Stimulated activated CD8-positive, alpha-beta memory T cell treated with anti-CD3 and anti-CD28 coated beads, Interleukin-15, amount 100 ng/mL, for 24 hours (primary cell): ENCODE data around the gene TNNT1.

Source experiments
- DNase-seq: peaks from one replicate; pipeline ENCODE4 v3.0.0-alpha.2; 2020; ENCODE audit warnings: low read depth

TNNT1 gene

DNA sequence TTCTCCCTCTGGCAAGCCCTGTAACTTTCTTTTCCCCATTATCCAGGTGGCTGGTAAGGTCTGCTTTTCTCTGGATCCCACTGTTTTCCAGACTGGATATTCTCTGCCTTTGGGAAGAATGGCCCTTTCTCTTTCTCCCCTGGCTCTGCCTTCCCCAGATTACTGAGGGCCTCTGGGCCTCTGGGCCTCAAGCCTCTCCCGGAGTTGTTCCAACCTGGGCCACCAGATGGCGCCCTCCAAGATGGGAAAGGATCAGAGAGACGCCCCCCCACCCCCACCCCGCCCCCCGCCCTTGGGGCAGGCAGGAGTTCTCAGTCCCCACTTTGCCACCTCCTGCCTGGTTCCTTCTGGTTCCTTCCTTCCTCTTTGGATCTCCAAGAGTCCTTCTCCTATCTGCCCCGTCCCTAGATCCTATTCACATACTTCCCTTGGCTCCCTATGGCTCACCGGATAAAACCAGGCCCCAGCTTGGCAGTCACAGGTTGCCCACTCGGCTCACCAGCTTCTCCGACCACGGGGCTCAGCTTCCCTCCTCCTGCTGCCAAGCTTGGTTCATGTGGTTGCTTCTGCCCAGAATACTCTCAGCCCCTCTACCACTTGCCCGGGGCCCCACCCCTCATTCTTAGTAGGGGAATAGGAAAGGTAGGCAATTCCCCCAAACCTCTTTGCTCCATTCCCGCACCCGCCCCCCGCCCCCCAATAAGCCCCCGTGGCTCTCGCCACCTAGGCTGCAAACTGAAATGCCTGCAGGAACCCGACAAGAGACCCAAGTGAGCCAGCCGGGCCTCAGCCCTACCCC lies 60.3 kb downstream of the TNNT1 start:
- DNase-seq = peak; percentile 79

DNA sequence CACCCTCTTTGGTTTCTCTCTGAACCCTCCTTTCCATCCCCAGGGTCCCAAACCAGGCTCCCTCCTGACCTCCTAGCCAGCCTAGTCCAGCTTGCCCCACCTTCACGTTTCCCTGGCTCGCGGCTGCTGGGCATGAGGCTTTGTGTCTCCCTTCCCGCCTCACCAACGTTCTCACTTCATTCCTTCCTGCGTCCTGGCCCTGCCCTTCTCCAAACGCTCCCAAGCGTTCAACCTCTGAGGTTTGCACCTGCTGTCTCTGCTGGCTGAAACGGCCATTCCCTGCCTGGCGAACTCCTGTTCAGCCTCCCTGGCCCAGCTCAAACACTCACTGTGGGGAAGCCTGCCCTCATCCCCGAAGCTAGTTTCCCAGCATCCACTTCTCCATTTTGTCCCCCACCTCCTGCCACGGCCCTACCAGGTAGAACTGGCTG lies 61.0 kb downstream of the TNNT1 start:
- no peak for DNase-seq

DNA sequence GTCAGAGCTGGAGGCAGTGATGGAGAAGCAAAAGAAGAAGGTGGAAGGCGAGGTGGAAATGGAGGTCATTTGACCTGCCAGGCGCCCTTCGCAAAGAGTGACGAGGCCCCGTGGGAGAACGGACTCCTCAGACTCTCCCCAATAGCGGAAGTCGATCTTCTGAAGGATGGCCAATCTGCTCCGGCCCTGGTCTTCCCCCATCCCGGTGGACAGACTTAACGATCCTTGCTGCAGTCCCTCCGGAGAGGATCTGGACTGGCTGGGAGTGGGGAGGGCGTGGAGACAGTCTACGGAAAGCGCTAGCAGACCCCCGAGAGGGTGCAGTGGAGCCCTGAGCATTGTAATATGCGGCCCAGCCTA lies 61.5 kb downstream of the TNNT1 start:
- DNase-seq = no peak

DNA sequence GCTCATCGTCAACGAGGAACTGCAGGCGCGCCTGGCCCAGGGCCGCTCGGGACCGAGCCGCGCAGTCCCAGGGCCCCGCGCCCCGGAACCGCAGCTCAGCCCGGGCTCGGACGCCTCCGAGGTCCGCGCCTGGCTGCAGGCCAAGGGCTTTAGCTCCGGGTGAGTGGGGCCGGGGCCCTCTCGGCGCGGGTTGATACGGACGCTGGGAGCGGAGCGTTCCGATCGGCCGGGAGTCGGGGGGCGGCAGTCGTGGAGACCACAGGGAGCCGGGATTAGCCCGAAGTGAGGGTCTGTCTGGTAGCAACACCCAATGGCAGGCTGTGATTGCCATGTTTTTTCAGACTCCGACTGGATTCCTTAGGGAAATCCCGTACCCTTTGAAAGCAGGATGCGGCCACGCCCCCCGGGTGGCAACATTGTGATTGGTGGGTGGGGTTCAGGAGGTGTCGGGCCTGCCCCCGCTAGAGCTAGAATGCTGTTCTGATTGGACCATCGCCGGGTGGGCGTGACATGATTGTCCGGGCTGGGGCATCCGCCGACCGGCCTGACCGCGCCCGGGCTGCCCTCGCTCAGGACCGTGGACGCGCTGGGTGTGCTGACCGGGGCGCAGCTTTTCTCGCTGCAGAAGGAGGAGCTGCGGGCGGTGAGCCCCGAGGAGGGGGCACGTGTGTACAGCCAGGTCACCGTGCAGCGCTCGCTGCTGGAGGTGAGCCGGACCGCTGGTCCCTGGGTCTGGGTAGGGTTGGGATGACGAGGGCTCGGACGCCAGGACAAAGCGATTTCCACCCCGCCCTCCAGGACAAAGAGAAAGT lies 62.1 kb downstream of the TNNT1 start:
- DNase-seq = no peak

DNA sequence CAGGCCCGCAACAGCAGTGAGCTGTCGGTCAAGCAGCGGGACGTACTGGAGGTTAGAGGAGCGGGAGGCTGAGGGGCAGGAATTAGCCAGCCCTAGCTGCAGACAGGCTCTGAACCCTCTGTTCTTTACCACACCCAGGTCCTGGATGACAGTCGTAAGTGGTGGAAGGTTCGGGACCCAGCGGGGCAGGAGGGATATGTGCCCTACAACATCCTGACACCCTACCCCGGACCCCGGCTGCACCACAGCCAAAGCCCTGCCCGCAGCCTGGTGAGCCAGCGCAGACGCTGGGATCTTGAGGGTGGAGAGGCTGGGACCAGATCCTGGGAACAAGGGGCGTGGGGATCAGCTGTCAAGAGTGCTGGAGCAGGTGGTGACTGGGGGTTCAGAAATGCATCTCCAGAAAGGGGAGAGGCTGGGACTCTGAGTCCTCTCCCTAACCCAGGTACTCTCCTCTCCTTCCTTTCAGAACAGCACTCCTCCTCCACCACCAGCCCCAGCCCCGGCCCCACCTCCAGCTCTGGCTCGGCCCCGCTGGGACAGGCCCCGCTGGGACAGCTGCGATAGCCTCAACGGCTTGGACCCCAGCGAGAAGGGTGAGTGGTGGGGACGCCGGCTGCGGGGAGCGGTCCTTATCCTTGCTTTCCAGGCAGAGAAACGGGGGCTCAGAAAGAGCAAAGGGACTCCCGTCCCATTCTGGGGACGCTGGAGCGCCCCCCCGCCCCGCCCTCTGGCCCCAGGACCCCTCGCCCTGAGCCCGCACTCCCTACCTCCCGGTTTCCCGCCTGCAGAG lies 62.9 kb downstream of the TNNT1 start:
- no peak for DNase-seq

DNA sequence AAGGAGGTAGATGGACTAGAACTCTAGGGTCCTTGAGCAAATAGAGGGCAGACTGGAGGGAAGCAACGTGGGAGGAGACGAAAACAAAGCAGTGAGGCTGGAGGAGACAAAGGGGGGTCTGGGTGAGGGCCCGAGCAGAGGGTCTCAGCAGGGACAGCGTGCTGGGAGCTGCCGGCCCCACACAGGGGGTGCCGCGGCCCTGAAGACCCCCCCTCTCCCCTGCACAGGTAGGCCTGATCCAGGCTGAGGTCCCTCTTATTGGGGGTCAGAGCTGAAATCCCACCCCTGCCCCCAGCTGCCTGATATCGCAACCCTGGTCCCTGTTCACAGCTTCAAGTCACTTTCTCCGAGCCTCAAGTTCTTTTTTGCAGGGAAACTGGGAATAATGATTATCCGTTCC lies 64.6 kb downstream of the TNNT1 start:
- DNase-seq = no peak

DNA sequence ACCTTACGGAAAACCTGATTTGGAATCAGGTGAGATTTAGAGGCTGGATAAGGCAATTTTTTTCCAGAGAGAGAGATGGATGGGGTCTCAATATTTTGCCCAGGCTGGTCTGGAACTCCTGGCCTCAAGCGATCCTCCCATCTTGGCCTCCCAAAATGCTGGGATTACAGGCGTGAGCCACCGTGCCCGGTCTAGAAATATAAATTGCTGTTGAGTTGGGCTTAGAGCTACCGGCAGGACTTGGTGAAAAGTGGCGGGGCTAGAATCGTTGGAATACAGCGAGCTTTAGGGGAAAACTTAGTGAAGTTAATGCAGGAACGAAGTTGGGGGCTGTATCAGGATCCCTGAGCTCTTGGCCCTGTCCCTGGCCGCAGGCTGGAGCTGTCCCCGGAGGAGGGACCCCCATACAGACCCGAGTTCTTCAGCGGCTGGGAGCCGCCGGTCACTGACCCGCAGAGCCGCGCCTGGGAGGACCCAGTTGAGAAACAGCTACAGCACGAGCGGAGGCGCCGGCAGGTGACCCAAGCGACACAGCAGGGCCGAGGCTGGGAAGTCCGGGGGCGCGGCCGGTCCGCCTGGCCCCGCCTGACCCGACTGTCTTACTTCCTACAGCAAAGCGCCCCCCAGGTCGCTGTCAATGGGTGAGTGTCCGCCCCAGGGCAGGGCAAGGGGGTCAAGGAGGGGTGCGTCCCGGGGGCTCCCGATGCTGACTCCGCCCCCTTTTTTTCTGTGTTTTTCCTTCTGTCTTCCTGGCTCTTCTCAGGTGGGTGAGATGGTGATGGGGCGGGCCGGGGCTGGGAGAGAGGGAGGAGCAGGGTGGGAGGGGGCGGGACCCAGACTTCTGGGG lies 65.8 kb downstream of the TNNT1 start:
- no peak for DNase-seq
